SJSA1 (cell line): ENCODE results near the gene FYN. TPM values are rescaled to one million over a fixed set of nuclear protein-coding genes. Genes with fewer than 3 reads are reported as not detected.

ENCODE experiments used
- DNase-seq, 2 experiments: peaks; one replicate each; pipeline ENCODE4 v3.0.0-alpha.2; 2015 to 2020; ENCODE audit warnings: low spot score in 2 of 2, low read depth in 1 of 2
- H3K27ac ChIP-seq: fragments of 250-450 bp; sonication (Bioruptor Pico); 2 replicates; pipeline ENCODE4 v1.5.1; 2020; ENCODE audit warnings: mild to moderate bottlenecking, moderate library complexity
- H3K27me3 ChIP-seq: fragments of 250-450 bp; sonication (Bioruptor Pico); replicated peaks from 2 replicates; pipeline ENCODE4 v1.5.1; 2020; ENCODE audit warnings: mild to moderate bottlenecking, moderate library complexity
- H3K36me3 ChIP-seq: fragments of 250-450 bp; sonication (Bioruptor Pico); 2 replicates; pipeline ENCODE4 v1.5.1; 2020; ENCODE audit warnings: mild to moderate bottlenecking
- H3K4me1 ChIP-seq: fragments of 250-450 bp; sonication (Bioruptor Pico); replicated peaks from 2 replicates; pipeline ENCODE4 v1.6.1; 2021; ENCODE audit warnings: mild to moderate bottlenecking
- H3K4me3 ChIP-seq: fragments of 250-450 bp; sonication (Bioruptor Pico); 2 replicates; pipeline ENCODE4 v1.5.1; 2020; ENCODE audit warnings: mild to moderate bottlenecking
- H3K9me3 ChIP-seq: fragments of 250-450 bp; sonication (Bioruptor Pico); replicated peaks from 2 replicates; pipeline ENCODE4 v1.5.1; 2020; ENCODE audit warnings: mild to moderate bottlenecking
- total RNA-seq: library from RNA; depleted of rRNA; stranded (reverse); fragments of >200 nt; shearing (Covaris generic); gene quantifications from 2 replicates; pipeline ENCODE4 v1.2.3, GENCODE V29; 2014

Gene FYN
- total RNA-seq, 1 experiment from 2014 or later: 53.4 TPM

GRCh38 chr6:111736005-111736608, 137.1 kb downstream of the FYN start:
- Histone ChIP-seq H3K4me3 (no peak overlapping the region), H3K27ac (no peak overlapping the region), H3K27me3 (no peaks in the 10 kb centered on the region), H3K36me3 (no peaks in the 10 kb centered on the region), H3K9me3 (no peaks in the 10 kb centered on the region), H3K4me1 (peaks cover 23% of the 10 kb centered on the region)
- no peak for DNase-seq

GRCh38 chr6:111734068-111735061, 138.9 kb downstream of the FYN start:
- no peaks in the 10 kb centered on the region for H3K27me3 ChIP-seq
- no peak overlapping the region for H3K4me3 ChIP-seq
- peak in 1 of 2 experiments; percentile 9 for DNase-seq
- no peak overlapping the region for H3K27ac ChIP-seq
- H3K36me3 ChIP-seq: no peaks in the 10 kb centered on the region
- peaks cover 23% of the 10 kb centered on the region for H3K4me1 ChIP-seq
- H3K9me3 ChIP-seq: no peaks in the 10 kb centered on the region

GRCh38 chr6:111732390-111732789, 140.9 kb downstream of the FYN start:
- Histone ChIP-seq H3K36me3 (no peaks in the 10 kb centered on the region), H3K27ac (no peak overlapping the region), H3K4me1 (peaks cover 14% of the 10 kb centered on the region), H3K4me3 (no peak overlapping the region), H3K9me3 (no peaks in the 10 kb centered on the region), H3K27me3 (no peaks in the 10 kb centered on the region)
- DNase-seq: no peak

- no peaks in the 10 kb centered on the region for H3K27me3 ChIP-seq
- no peak for DNase-seq
- no peaks in the 10 kb centered on the region for H3K9me3 ChIP-seq
- H3K4me3 ChIP-seq: no peak overlapping the region
- H3K4me1 ChIP-seq: peaks cover 7% of the 10 kb centered on the region
- no peaks in the 10 kb centered on the region for H3K36me3 ChIP-seq
- H3K27ac ChIP-seq: no peak overlapping the region
These were observed 141.6 kb downstream of the FYN start for GRCh38 chr6:111731456-111732195.

GRCh38 chr6:111730864-111731263, 142.4 kb downstream of the FYN start:
- H3K27ac ChIP-seq: no peak overlapping the region
- H3K4me1 ChIP-seq: 0 out of 2 replicates have a peak, but pooled peaks cover 3% of the 10 kb centered on the region
- H3K4me3 ChIP-seq: no peak overlapping the region
- no peaks in the 10 kb centered on the region for H3K36me3 ChIP-seq
- no peaks in the 10 kb centered on the region for H3K27me3 ChIP-seq
- no peaks in the 10 kb centered on the region for H3K9me3 ChIP-seq
- DNase-seq: no peak

GRCh38 chr6:111727802-111728201, 145.4 kb downstream of the FYN start:
- no peaks in the 10 kb centered on the region for H3K4me1 ChIP-seq

GRCh38 chr6:111727041-111727440, 146.2 kb downstream of the FYN start:
- H3K27ac ChIP-seq: no peak overlapping the region

More at GRCh38 chr6:111727802-111728201, 145.4 kb downstream of the FYN start:
- no peak overlapping the region for H3K4me3 ChIP-seq
- DNase-seq: no peak
- H3K36me3 ChIP-seq: no peaks in the 10 kb centered on the region
- H3K27ac ChIP-seq: no peak overlapping the region
- no peaks in the 10 kb centered on the region for H3K27me3 ChIP-seq
- H3K9me3 ChIP-seq: no peaks in the 10 kb centered on the region

GRCh38 chr6:111725446-111726112, 147.7 kb downstream of the FYN start:
- DNase-seq: no peak
- Histone ChIP-seq H3K9me3 (no peaks in the 10 kb centered on the region), H3K27me3 (no peaks in the 10 kb centered on the region), H3K36me3 (no peaks in the 10 kb centered on the region), H3K27ac (no peak overlapping the region), H3K4me1 (no peaks in the 10 kb centered on the region), H3K4me3 (no peak overlapping the region)

More at GRCh38 chr6:111727041-111727440, 146.2 kb downstream of the FYN start:
- Histone ChIP-seq H3K27me3 (no peaks in the 10 kb centered on the region), H3K4me3 (no peak overlapping the region), H3K9me3 (no peaks in the 10 kb centered on the region), H3K4me1 (no peaks in the 10 kb centered on the region), H3K36me3 (no peaks in the 10 kb centered on the region)
- DNase-seq: no peak

- DNase-seq: no peak
- Histone ChIP-seq H3K9me3 (no peaks in the 10 kb centered on the region), H3K4me1 (no peaks in the 10 kb centered on the region), H3K4me3 (no peak overlapping the region), H3K36me3 (peaks cover 7% of the 10 kb centered on the region), H3K27ac (no peak overlapping the region), H3K27me3 (no peaks in the 10 kb centered on the region)
These were observed 148.7 kb downstream of the FYN start for GRCh38 chr6:111724505-111724904.

- no peak for DNase-seq
- no peaks in the 10 kb centered on the region for H3K4me1 ChIP-seq
These were observed 149.2 kb downstream of the FYN start for GRCh38 chr6:111724039-111724438.

GRCh38 chr6:111723412-111723970, 149.8 kb downstream of the FYN start:
- H3K27me3 ChIP-seq: no peaks in the 10 kb centered on the region
- H3K4me3 ChIP-seq: no peak overlapping the region
- no peak overlapping the region for H3K27ac ChIP-seq
- no peaks in the 10 kb centered on the region for H3K4me1 ChIP-seq
- peaks cover 12% of the 10 kb centered on the region for H3K36me3 ChIP-seq
- H3K9me3 ChIP-seq: no peaks in the 10 kb centered on the region
- no peak for DNase-seq

More at GRCh38 chr6:111724039-111724438, 149.2 kb downstream of the FYN start:
- Histone ChIP-seq H3K27me3 (no peaks in the 10 kb centered on the region), H3K4me3 (no peak overlapping the region), H3K27ac (no peak overlapping the region), H3K9me3 (no peaks in the 10 kb centered on the region), H3K36me3 (peaks cover 9% of the 10 kb centered on the region)

- no peak for DNase-seq
- no peaks in the 10 kb centered on the region for H3K4me1 ChIP-seq
These were observed 151.0 kb downstream of the FYN start for GRCh38 chr6:111722179-111722731.

GRCh38 chr6:111721753-111722154, 151.5 kb downstream of the FYN start:
- Histone ChIP-seq H3K27me3 (no peaks in the 10 kb centered on the region), H3K9me3 (no peaks in the 10 kb centered on the region), H3K27ac (no peak overlapping the region), H3K36me3 (peaks cover 21% of the 10 kb centered on the region), H3K4me3 (no peak overlapping the region), H3K4me1 (no peaks in the 10 kb centered on the region)
- DNase-seq: peak in 1 of 2 experiments; percentile 26

More at GRCh38 chr6:111722179-111722731, 151.0 kb downstream of the FYN start:
- Histone ChIP-seq H3K36me3 (peaks cover 21% of the 10 kb centered on the region), H3K9me3 (no peaks in the 10 kb centered on the region), H3K27ac (no peak overlapping the region), H3K4me3 (no peak overlapping the region), H3K27me3 (no peaks in the 10 kb centered on the region)
